ENCODE results near the gene OSR1. TPM values are rescaled to one million over a fixed set of nuclear protein-coding genes. Genes with fewer than 3 reads are reported as not detected.

The OSR1 gene
- polyA plus RNA-seq, 1 of the 3 experiments (the other 2 are of a cell fraction): 76.6 TPM

- TF ChIP-seq CTCF (IDR thresholded peaks at IDR 0.05) (peak; percentile 90), SMC3 (IDR thresholded peaks at IDR 0.05; ENCODE audit: low read depth, low read length) (peak; percentile 42), RFX5 (IDR thresholded peaks at IDR 0.05; ENCODE audit: low read length) (no peak), RAD21 (IDR thresholded peaks at IDR 0.05; ENCODE audit: low read length) (peak; percentile 53), RCOR1 (IDR thresholded peaks at IDR 0.05; ENCODE audit: low read length) (no peak), FOXJ3 (CRISPR knock-in tag; IDR thresholded peaks at IDR 0.05) (no peak)
- WGBS (ENCODE audit: low lambda C conversion rate): 70% methylated on average over 26 of the region's 47 CpGs
- peak overlapping the region; percentile 26 to 36; a peak in 2 of 4 replicates for H3K4me3 ChIP-seq (ENCODE audit: low read depth in 2 of 2, low read length in 1 of 2)
- peaks cover 31 to 42% of the 10 kb centered on the region in 2 experiments for H3K36me3 ChIP-seq (replicated peaks in 1 of 2; ENCODE audit: control insufficient read depth in 1 of 2, insufficient read depth in 2 of 2, low read length in 1 of 2)
- POLR2A ChIA-PET: no interaction called here
- no peaks in the 10 kb centered on the region for H3K9me2 ChIP-seq
- peaks cover 0 to 28% of the 10 kb centered on the region in 2 experiments; a peak in 2 of 4 replicates for H3K4me1 ChIP-seq (ENCODE audit: control insufficient read depth in 1 of 2, insufficient read depth in 2 of 2, low read depth in 1 of 2, low read length in 1 of 2)
- no peaks in the 10 kb centered on the region for H3K27me3 ChIP-seq (ENCODE audit: insufficient read depth)
- DNase-seq: peak; percentile 87
- H3F3A ChIP-seq (replicated peaks; ENCODE audit: insufficient read depth): peaks cover 49% of the 10 kb centered on the region
- no peak overlapping the region for H2AFZ ChIP-seq (ENCODE audit: low read depth)
- CTCF ChIA-PET: interaction anchor here (0.6 to 12.7 kb wide), 23 partner anchors 10 to 833 kb away, joined by 3 to 111 read pairs (median 4); partner anchors contain the start of gene OSR1
- peaks cover 56% of the 10 kb centered on the region for H3K79me2 ChIP-seq (ENCODE audit: insufficient read depth)
- H3K9me3 ChIP-seq: no peaks in the 10 kb centered on the region
- no peak overlapping the region for H3K9ac ChIP-seq
- H3K4me2 ChIP-seq: no peak overlapping the region
- peak overlapping the region in 1 of 2 experiments; percentile 86; a peak in 1 of 4 replicates for H3K27ac ChIP-seq (ENCODE audit: low read depth in 2 of 2, low read length in 1 of 2)
- H4K20me1 ChIP-seq (ENCODE audit: insufficient read depth): peaks cover 51% of the 10 kb centered on the region
Measured at GRCh38 chr2:19349911-19350677, 8.3 kb downstream of the OSR1 start.

- TF ChIP-seq USF1 (IDR thresholded peaks at IDR 0.05; ENCODE audit: borderline replicate concordance, low read depth) (no peak), CHD2 (IDR thresholded peaks at IDR 0.05; ENCODE audit: low read length, partially characterized antibody) (no peak), MXI1 (IDR thresholded peaks at IDR 0.05; ENCODE audit: low read depth, low read length) (no peak), ELF1 (IDR thresholded peaks at IDR 0.05) (peak; percentile 3; the same call in 1 of the 2 replicates), ZBTB33 (IDR thresholded peaks at IDR 0.05; ENCODE audit: borderline replicate concordance, low read depth) (no peak), TCF12 (IDR thresholded peaks at IDR 0.05) (no peak)
- peaks cover 37% of the 10 kb centered on the region for H4K20me1 ChIP-seq (ENCODE audit: insufficient read depth)
- CTCF ChIA-PET: interaction anchor here (0.8 to 6.2 kb wide), 9 partner anchors 11 to 832 kb away, joined by 3 to 79 read pairs (median 8); partner anchors contain the start of gene OSR1
- no peak overlapping the region for H3K9ac ChIP-seq
- H3K4me2 ChIP-seq: no peak overlapping the region
- H2AFZ ChIP-seq (ENCODE audit: low read depth): no peak overlapping the region
- DNase-seq: no peak
- peaks cover 42% of the 10 kb centered on the region for H3K79me2 ChIP-seq (ENCODE audit: insufficient read depth)
- peaks cover 0 to 28% of the 10 kb centered on the region in 2 experiments; a peak in 2 of 4 replicates for H3K4me1 ChIP-seq (ENCODE audit: control insufficient read depth in 1 of 2, insufficient read depth in 2 of 2, low read depth in 1 of 2, low read length in 1 of 2)
- H3K4me3 ChIP-seq (ENCODE audit: low read depth in 2 of 2, low read length in 1 of 2): peak overlapping the region; percentile 7 to 99; a peak in 2 of 4 replicates
- H3K9me2 ChIP-seq: no peaks in the 10 kb centered on the region
- peaks cover 30 to 32% of the 10 kb centered on the region in 2 experiments for H3K36me3 ChIP-seq (replicated peaks in 1 of 2; ENCODE audit: control insufficient read depth in 1 of 2, insufficient read depth in 2 of 2, low read length in 1 of 2)
- H3F3A ChIP-seq (replicated peaks; ENCODE audit: insufficient read depth): peaks cover 47% of the 10 kb centered on the region
- peak overlapping the region in 1 of 2 experiments; percentile 86; a peak in 2 of 4 replicates for H3K27ac ChIP-seq (ENCODE audit: low read depth in 2 of 2, low read length in 1 of 2)
- H3K27me3 ChIP-seq (ENCODE audit: insufficient read depth): no peaks in the 10 kb centered on the region
- POLR2A ChIA-PET: no interaction called here
- WGBS (ENCODE audit: low lambda C conversion rate): 90% methylated on average over 5 of the region's 8 CpGs
- no peaks in the 10 kb centered on the region for H3K9me3 ChIP-seq
Measured at GRCh38 chr2:19348692-19349091, 9.7 kb downstream of the OSR1 start.

Data from SK-N-SH (cell line).